Mesodermal cell (in vitro differentiated cells): Measurements from ENCODE around the gene CACNB3.
"Not testable (repeated sequence)": the region's sequence is repeated elsewhere in the genome, so short reads cannot be mapped to it uniquely, and the experiment has no call there.

Experiments
- H3K27ac ChIP-seq: 2 replicates; pipeline ENCODE4 v1.7.0; 2013; ENCODE audit warnings: mild to moderate bottlenecking, low read depth, low read length, moderate library complexity; ENCODE audit not compliant: severe bottlenecking
- H3K36me3 ChIP-seq: 2 replicates; pipeline ENCODE4 v1.7.1; 2013; ENCODE audit warnings: mild to moderate bottlenecking, low read length, moderate library complexity; ENCODE audit not compliant: control insufficient read depth, insufficient read depth
- H3K4me1 ChIP-seq: one replicate; pipeline ENCODE4 v1.7.1; 2013; ENCODE audit warnings: mild to moderate bottlenecking, low read length; ENCODE audit not compliant: insufficient read depth, control insufficient read depth, poor library complexity, severe bottlenecking
- H3K4me3 ChIP-seq: 2 replicates; pipeline ENCODE4 v1.7.0; 2013; ENCODE audit warnings: low read length, control low read depth, mild to moderate bottlenecking; ENCODE audit not compliant: insufficient read depth, poor library complexity, severe bottlenecking; ENCODE audit errors: extremely low read depth
- H3K9me3 ChIP-seq: 2 replicates; pipeline ENCODE4 v1.7.1; 2013; ENCODE audit warnings: mild to moderate bottlenecking, low read length, moderate library complexity; ENCODE audit not compliant: control insufficient read depth
- WGBS, 2 experiments: methylation state at CpG; one replicate each; pipeline ENCODE4 v1.1.5; 2013; ENCODE audit warnings: missing lambda C conversion rate in 2 of 2; ENCODE audit not compliant: insufficient coverage in 2 of 2; 5-methylcytosine and 5-hydroxymethylcytosine counted together

CACNB3 gene

GRCh38 chr12:48858043-48858442 is 39.7 kb downstream of the CACNB3 start:
- 87 to 96% methylated on average over 3 to 6 of the region's 8 CpGs for WGBS, 2 experiments
- Histone ChIP-seq H3K4me1 (no peaks in the 10 kb centered on the region), H3K27ac (no peak overlapping the region), H3K4me3 (no peak overlapping the region), H3K9me3 (no peaks in the 10 kb centered on the region), H3K36me3 (no peaks in the 10 kb centered on the region)

GRCh38 chr12:48859607-48860006 is 41.3 kb downstream of the CACNB3 start:
- no peak overlapping the region for H3K27ac ChIP-seq
- no peaks in the 10 kb centered on the region for H3K36me3 ChIP-seq
- H3K4me1 ChIP-seq: no peaks in the 10 kb centered on the region
- no peak overlapping the region for H3K4me3 ChIP-seq
- WGBS, 2 experiments: 95 to 100% methylated on average over 4 to 5 of the region's 5 CpGs
- H3K9me3 ChIP-seq: no peaks in the 10 kb centered on the region

GRCh38 chr12:48860236-48860635 is 41.9 kb downstream of the CACNB3 start:
- not testable (repeated sequence) for H3K27ac ChIP-seq, H3K4me3 ChIP-seq, H3K4me1 ChIP-seq, H3K9me3 ChIP-seq, H3K36me3 ChIP-seq
- WGBS, 2 experiments: 96 to 100% methylated on average over 2 to 4 of the region's 5 CpGs

GRCh38 chr12:48861111-48861510 is 42.8 kb downstream of the CACNB3 start:
- Histone ChIP-seq H3K36me3 (no peaks in the 10 kb centered on the region), H3K4me1 (no peaks in the 10 kb centered on the region), H3K9me3 (no peaks in the 10 kb centered on the region), H3K27ac (no peak overlapping the region), H3K4me3 (no peak overlapping the region)
- WGBS, 2 experiments: 66 to 100% methylated on average over 1 to 2 of the region's 2 CpGs

GRCh38 chr12:48862760-48863159 is 44.5 kb downstream of the CACNB3 start:
- H3K36me3 ChIP-seq: no peaks in the 10 kb centered on the region
- no peaks in the 10 kb centered on the region for H3K4me1 ChIP-seq
- 57 to 60% methylated on average over 1 to 3 of the region's 5 CpGs for WGBS, 2 experiments
- H3K9me3 ChIP-seq: no peaks in the 10 kb centered on the region
- H3K4me3 ChIP-seq: no peak overlapping the region
- no peak overlapping the region for H3K27ac ChIP-seq

GRCh38 chr12:48863291-48863690 is 45.0 kb downstream of the CACNB3 start:
- Histone ChIP-seq H3K27ac (no peak overlapping the region), H3K4me3 (no peak overlapping the region)

GRCh38 chr12:48865281-48866051 is 47.2 kb downstream of the CACNB3 start, which contains the start of gene RND1:
RND1 (minus strand) TSS chr12:48865870; CDS start chr12:48865767, 103 bp downstream.
- Histone ChIP-seq H3K27ac (no peak within 1 kb of the TSS), H3K36me3 (no peaks in the 10 kb centered on the region), H3K4me3 (peak within 1 kb of the TSS; percentile 52), H3K9me3 (no peaks in the 10 kb centered on the region), H3K4me1 (no peaks in the 10 kb centered on the region)
- WGBS, 2 experiments: 1 to 3% methylated on average over 24 to 27 of the region's 32 CpGs

More at GRCh38 chr12:48863291-48863690, 45.0 kb downstream of the CACNB3 start:
- no peaks in the 10 kb centered on the region for H3K9me3 ChIP-seq
- WGBS, 2 experiments: 62 to 65% methylated on average over 3 of the region's 4 CpGs
- H3K4me1 ChIP-seq: no peaks in the 10 kb centered on the region
- H3K36me3 ChIP-seq: no peaks in the 10 kb centered on the region

GRCh38 chr12:48866052-48866711 is 47.9 kb downstream of the CACNB3 start:
- no peak overlapping the region for H3K27ac ChIP-seq
- H3K36me3 ChIP-seq: no peaks in the 10 kb centered on the region
- H3K4me1 ChIP-seq: no peaks in the 10 kb centered on the region
- no peaks in the 10 kb centered on the region for H3K9me3 ChIP-seq
- WGBS, 2 experiments: 62 to 63% methylated on average over 3 of the region's 6 CpGs
- H3K4me3 ChIP-seq: peak overlapping the region; percentile 52

GRCh38 chr12:48868451-48868850 is 50.2 kb downstream of the CACNB3 start:
- Histone ChIP-seq H3K4me3 (no peak overlapping the region), H3K4me1 (no peaks in the 10 kb centered on the region), H3K36me3 (no peaks in the 10 kb centered on the region), H3K9me3 (no peaks in the 10 kb centered on the region), H3K27ac (no peak overlapping the region)
- 100% methylated on average over 1 of the region's 2 CpGs; no CpG with 5 or more reads in 1 of the 2 experiments for WGBS, 2 experiments

- H3K4me3 ChIP-seq: no peak overlapping the region
- H3K4me1 ChIP-seq: no peaks in the 10 kb centered on the region
- H3K27ac ChIP-seq: no peak overlapping the region
- no peaks in the 10 kb centered on the region for H3K36me3 ChIP-seq
- H3K9me3 ChIP-seq: no peaks in the 10 kb centered on the region
- WGBS, 2 experiments: 90 to 100% methylated on average over 2 of the region's 2 CpGs
Observed at GRCh38 chr12:48869191-48869590, 50.9 kb downstream of the CACNB3 start.

GRCh38 chr12:48873096-48873495 is 54.8 kb downstream of the CACNB3 start:
- Histone ChIP-seq H3K4me1 (no peaks in the 10 kb centered on the region), H3K36me3 (no peaks in the 10 kb centered on the region), H3K9me3 (no peaks in the 10 kb centered on the region), H3K4me3 (no peak overlapping the region), H3K27ac (no peak overlapping the region)
- WGBS, 2 experiments: 90% methylated on average over 4 of the region's 4 CpGs; no CpG with 5 or more reads in 1 of the 2 experiments
